Prostate gland (tissue), 2 donors: ENCODE results near the gene FGF1. TPM values are rescaled to one million over a fixed set of nuclear protein-coding genes. Genes with fewer than 3 reads are reported as not detected.

Experiments used
- DNase-seq: peaks from one replicate; pipeline ENCODE4 v3.0.0-alpha.2; 2019; ENCODE audit warnings: low spot score
- H3K27ac ChIP-seq, 2 donors: fragments of 200-600 bp; sonication (generic); 2 replicates each; pipeline ENCODE4 v1.5.1; 2017 to 2019
- H3K27me3 ChIP-seq: fragments of 200-600 bp; sonication (generic); replicated peaks from 2 replicates; pipeline ENCODE4 v1.5.1; 2019; ENCODE audit not compliant: insufficient read depth
- H3K36me3 ChIP-seq, 2 donors: fragments of 200-600 bp; sonication (generic); 1 replicate in 1 of 2; 2 replicates in 1 of 2; pipeline versions ENCODE4 v1.5.1 to v1.8.1; 2017 to 2019
- H3K4me1 ChIP-seq: fragments of 200-600 bp; sonication (generic); replicated peaks from 2 replicates; pipeline ENCODE4 v1.5.1; 2019
- H3K4me3 ChIP-seq, 2 donors: fragments of 200-600 bp; sonication (generic); 2 replicates each; pipeline ENCODE4 v1.5.1; 2017 to 2019
- H3K9me3 ChIP-seq: fragments of 200-600 bp; sonication (generic); 2 replicates; pipeline ENCODE4 v1.5.1; 2017
- CTCF ChIP-seq, 4 experiments: fragments of 200-600 bp in 2 of 4; fragments of 450-650 bp in 2 of 4; sonication (generic) in 2 of 4; IDR thresholded peaks; 1 replicate in 3 of 4; 2 replicates in 1 of 4; pipeline ENCODE4 v1.5.1; 2016 to 2019; ENCODE audit warnings: antibody characterized with exemption in 4 of 4, mild to moderate bottlenecking in 2 of 4, moderate library complexity in 2 of 4
- POLR2A ChIP-seq: fragments of 450-650 bp; IDR thresholded peaks from one replicate; pipeline ENCODE4 v1.6.1; 2016; ENCODE audit warnings: antibody characterized with exemption, mild to moderate bottlenecking
- POLR2AphosphoS5 ChIP-seq: sonication (generic); formaldehyde crosslinking; IDR thresholded peaks from one replicate; pipeline ENCODE4 v1.6.1; 2017; ENCODE audit warnings: antibody characterized with exemption
- WGBS: methylation state at CpG from one replicate; pipeline ENCODE4 v1.1.5; 2018; 5-methylcytosine and 5-hydroxymethylcytosine counted together
- intact Hi-C: fragments of 100-400 bp; cut with DNase I; formaldehyde crosslinking; loops from one replicate; pipeline ENCODE4 v1.14.2; 2022
- total RNA-seq, 2 donors: library from RNA; depleted of rRNA; stranded (reverse); fragments of >200 nt; gene quantifications; one replicate each; pipeline ENCODE4 v1.1.0, GENCODE V29; 2016

The FGF1 gene
- total RNA-seq, 2 donors from 2014 or later: 2.0 to 9.4 TPM

GRCh38 chr5:142717582-142718215, 31.8 kb upstream of the FGF1 start:
- H3K4me3 ChIP-seq: no peak overlapping the region
- H3K4me1 ChIP-seq: no peaks in the 10 kb centered on the region
- intact Hi-C loops: loop anchor here (2.0 to 5.0 kb wide), 3 partner anchors 55 to 163 kb away; partner anchors contain the start of gene ARHGAP26
- H3K9me3 ChIP-seq: no peaks in the 10 kb centered on the region
- no peaks in the 10 kb centered on the region for H3K27me3 ChIP-seq
- WGBS: 66% methylated on average over 11 of the region's 11 CpGs
- no peak overlapping the region for H3K27ac ChIP-seq
- peak; percentile 21 for DNase-seq
- TF ChIP-seq CTCF (IDR thresholded peaks at IDR 0.05) (peak in 3 of 4 experiments; percentile 46 to 80 (median 80)), POLR2AphosphoS5 (peak; percentile 38), POLR2A (no peak)
- H3K36me3 ChIP-seq: no peaks in the 10 kb centered on the region

- Histone ChIP-seq H3K9me3 (no peaks in the 10 kb centered on the region), H3K27me3 (no peaks in the 10 kb centered on the region), H3K4me3 (no peak overlapping the region), H3K36me3 (no peaks in the 10 kb centered on the region), H3K4me1 (no peaks in the 10 kb centered on the region), H3K27ac (no peak overlapping the region)
- WGBS: 22% methylated on average over 6 of the region's 6 CpGs
- peak; percentile 49 for DNase-seq
- peak; percentile 28 for TF ChIP-seq POLR2AphosphoS5
- no peak for TF ChIP-seq POLR2A
- TF ChIP-seq CTCF (IDR thresholded peaks at IDR 0.05): peak in 2 of 4 experiments; percentile 47 to 53
- intact Hi-C loops: loop anchor here (2.0 to 5.0 kb wide), 3 partner anchors 55 to 164 kb away; partner anchors contain the start of gene ARHGAP26
Measured at GRCh38 chr5:142716963-142717362, 31.1 kb upstream of the FGF1 start.

GRCh38 chr5:142715291-142715690, 29.4 kb upstream of the FGF1 start:
- intact Hi-C loops: loop anchor here (5.0 kb wide), 2 partner anchors 57 to 152 kb away; partner anchors contain the start of gene ARHGAP26
- H3K36me3 ChIP-seq: no peaks in the 10 kb centered on the region
- no peaks in the 10 kb centered on the region for H3K4me1 ChIP-seq
- no peaks in the 10 kb centered on the region for H3K27me3 ChIP-seq
- no peak for TF ChIP-seq POLR2AphosphoS5
- TF ChIP-seq POLR2A: no peak
- TF ChIP-seq CTCF (IDR thresholded peaks at IDR 0.05): no peak
- no peak overlapping the region for H3K27ac ChIP-seq
- DNase-seq: no peak
- H3K9me3 ChIP-seq: no peaks in the 10 kb centered on the region
- 69% methylated on average over 3 of the region's 3 CpGs for WGBS
- H3K4me3 ChIP-seq: no peak overlapping the region

GRCh38 chr5:142713121-142713706, 27.3 kb upstream of the FGF1 start:
- peak overlapping the region; percentile 79 to 87 for H3K27ac ChIP-seq
- no peaks in the 10 kb centered on the region for H3K27me3 ChIP-seq
- DNase-seq: peak; percentile 80
- intact Hi-C loops: no loop called here
- peak overlapping the region; percentile 33 to 41 for H3K4me3 ChIP-seq
- under 1% methylated on average over 29 of the region's 29 CpGs for WGBS
- TF ChIP-seq CTCF (IDR thresholded peaks at IDR 0.05) (peak; percentile 91 to 98 (median 95)), POLR2AphosphoS5 (peak; percentile 68), POLR2A (no peak)
- no peaks in the 10 kb centered on the region for H3K36me3 ChIP-seq
- H3K4me1 ChIP-seq: no peaks in the 10 kb centered on the region
- H3K9me3 ChIP-seq: no peaks in the 10 kb centered on the region
